ENCODE data around the gene RNASET2.
"Not testable (repeated sequence)": the region's sequence is repeated elsewhere in the genome, so short reads cannot be mapped to it uniquely, and the experiment has no call there.

The RNASET2 gene

GRCh38 chr6:166954118-166954713 is 2.1 kb downstream of the RNASET2 start:
- no peak overlapping the region for H3K9ac ChIP-seq (ENCODE audit: low read depth, low read length)
- H3K27me3 ChIP-seq (ENCODE audit: control insufficient read depth, insufficient read depth, low read length), result peaks cover 9% of the 10 kb centered on the region
- no peak overlapping the region for H3K4me3 ChIP-seq (ENCODE audit: low read depth, low read length)
- peaks cover 5% of the 10 kb centered on the region; the same call in 1 of the 2 replicates for H3K9me3 ChIP-seq (ENCODE audit: control insufficient read depth, insufficient read depth, low read length)
- peaks cover 21% of the 10 kb centered on the region for H3K4me1 ChIP-seq (ENCODE audit: control insufficient read depth, insufficient read depth, low read length)
- H3K27ac ChIP-seq (ENCODE audit: low read depth, low read length), result no peak overlapping the region
- 0 out of 2 replicates have a peak, but pooled peaks cover 7% of the 10 kb centered on the region for H3K36me3 ChIP-seq (ENCODE audit: control insufficient read depth, insufficient read depth, low read length)

GRCh38 chr6:166952567-166953486 is 3.5 kb downstream of the RNASET2 start:
- Histone ChIP-seq H3K4me1 (ENCODE audit: control insufficient read depth, insufficient read depth, low read length) (peaks cover 19% of the 10 kb centered on the region), H3K9me3 (ENCODE audit: control insufficient read depth, insufficient read depth, low read length) (peaks cover 5% of the 10 kb centered on the region; the same call in 1 of the 2 replicates), H3K36me3 (ENCODE audit: control insufficient read depth, insufficient read depth, low read length) (peaks cover 8% of the 10 kb centered on the region; the same call in 1 of the 2 replicates), H3K27ac (ENCODE audit: low read depth, low read length) (no peak overlapping the region), H3K9ac (ENCODE audit: low read depth, low read length) (no peak overlapping the region), H3K4me3 (ENCODE audit: low read depth, low read length) (no peak overlapping the region), H3K27me3 (ENCODE audit: control insufficient read depth, insufficient read depth, low read length) (peaks cover 9% of the 10 kb centered on the region)

- Histone ChIP-seq H3K4me1 (ENCODE audit: control insufficient read depth, insufficient read depth, low read length) (peaks cover 12% of the 10 kb centered on the region; the same call in 1 of the 2 replicates), H3K27ac (ENCODE audit: low read depth, low read length) (no peak overlapping the region), H3K4me3 (ENCODE audit: low read depth, low read length) (no peak overlapping the region), H3K9me3 (ENCODE audit: control insufficient read depth, insufficient read depth, low read length) (peaks cover 5% of the 10 kb centered on the region; the same call in 1 of the 2 replicates), H3K27me3 (ENCODE audit: control insufficient read depth, insufficient read depth, low read length) (peaks cover 9% of the 10 kb centered on the region), H3K36me3 (ENCODE audit: control insufficient read depth, insufficient read depth, low read length) (peaks cover 14% of the 10 kb centered on the region; the same call in 1 of the 2 replicates), H3K9ac (ENCODE audit: low read depth, low read length) (no peak overlapping the region)
Measured at GRCh38 chr6:166952121-166952520, 4.2 kb downstream of the RNASET2 start.

- no peak overlapping the region for H3K4me3 ChIP-seq (ENCODE audit: low read depth, low read length)
- no peak overlapping the region for H3K27ac ChIP-seq (ENCODE audit: low read depth, low read length)
- no peak overlapping the region for H3K9ac ChIP-seq (ENCODE audit: low read depth, low read length)
Measured at GRCh38 chr6:166951670-166952060, 4.7 kb downstream of the RNASET2 start.

GRCh38 chr6:166950892-166951669 is 5.3 kb downstream of the RNASET2 start:
- not testable (repeated sequence) for H3K27ac ChIP-seq (ENCODE audit: low read depth, low read length); H3K4me3 ChIP-seq (ENCODE audit: low read depth, low read length); H3K27me3 ChIP-seq (ENCODE audit: control insufficient read depth, insufficient read depth, low read length); H3K9ac ChIP-seq (ENCODE audit: low read depth, low read length); H3K9me3 ChIP-seq (ENCODE audit: control insufficient read depth, insufficient read depth, low read length)
- Histone ChIP-seq H3K4me1 (ENCODE audit: control insufficient read depth, insufficient read depth, low read length) (peaks cover 12% of the 10 kb centered on the region; the same call in 1 of the 2 replicates), H3K36me3 (ENCODE audit: control insufficient read depth, insufficient read depth, low read length) (peaks cover 22% of the 10 kb centered on the region)

More at GRCh38 chr6:166951670-166952060, 4.7 kb downstream of the RNASET2 start:
- peaks cover 9% of the 10 kb centered on the region for H3K27me3 ChIP-seq (ENCODE audit: control insufficient read depth, insufficient read depth, low read length)
- H3K9me3 ChIP-seq (ENCODE audit: control insufficient read depth, insufficient read depth, low read length), result peaks cover 5% of the 10 kb centered on the region; the same call in 1 of the 2 replicates
- H3K36me3 ChIP-seq (ENCODE audit: control insufficient read depth, insufficient read depth, low read length), result peaks cover 18% of the 10 kb centered on the region; the same call in 1 of the 2 replicates
- H3K4me1 ChIP-seq (ENCODE audit: control insufficient read depth, insufficient read depth, low read length), result peaks cover 12% of the 10 kb centered on the region; the same call in 1 of the 2 replicates

- peaks cover 25% of the 10 kb centered on the region for H3K36me3 ChIP-seq (ENCODE audit: control insufficient read depth, insufficient read depth, low read length)
- peaks cover 5% of the 10 kb centered on the region; the same call in 1 of the 2 replicates for H3K9me3 ChIP-seq (ENCODE audit: control insufficient read depth, insufficient read depth, low read length)
Measured at GRCh38 chr6:166950443-166950821, 5.9 kb downstream of the RNASET2 start.

GRCh38 chr6:166949528-166950442 is 6.6 kb downstream of the RNASET2 start:
- H3K27ac ChIP-seq (ENCODE audit: low read depth, low read length), result peak overlapping the region; percentile 14
- no peaks in the 10 kb centered on the region for H3K27me3 ChIP-seq (ENCODE audit: control insufficient read depth, insufficient read depth, low read length)
- no peak overlapping the region for H3K4me3 ChIP-seq (ENCODE audit: low read depth, low read length)
- H3K9me3 ChIP-seq (ENCODE audit: control insufficient read depth, insufficient read depth, low read length), result peaks cover 5% of the 10 kb centered on the region; the same call in 1 of the 2 replicates
- peaks cover 25% of the 10 kb centered on the region for H3K36me3 ChIP-seq (ENCODE audit: control insufficient read depth, insufficient read depth, low read length)
- H3K4me1 ChIP-seq (ENCODE audit: control insufficient read depth, insufficient read depth, low read length), result peaks cover 12% of the 10 kb centered on the region; the same call in 1 of the 2 replicates
- no peak overlapping the region for H3K9ac ChIP-seq (ENCODE audit: low read depth, low read length)

More at GRCh38 chr6:166950443-166950821, 5.9 kb downstream of the RNASET2 start:
- Histone ChIP-seq H3K27ac (ENCODE audit: low read depth, low read length) (peak overlapping the region; percentile 14), H3K4me1 (ENCODE audit: control insufficient read depth, insufficient read depth, low read length) (peaks cover 12% of the 10 kb centered on the region; the same call in 1 of the 2 replicates), H3K4me3 (ENCODE audit: low read depth, low read length) (no peak overlapping the region), H3K27me3 (ENCODE audit: control insufficient read depth, insufficient read depth, low read length) (peaks cover 5% of the 10 kb centered on the region), H3K9ac (ENCODE audit: low read depth, low read length) (no peak overlapping the region)

GRCh38 chr6:166948724-166949123 is 7.6 kb downstream of the RNASET2 start:
- H3K27ac ChIP-seq (ENCODE audit: low read depth, low read length); H3K27me3 ChIP-seq (ENCODE audit: control insufficient read depth, insufficient read depth, low read length); H3K9ac ChIP-seq (ENCODE audit: low read depth, low read length); H3K4me3 ChIP-seq (ENCODE audit: low read depth, low read length); H3K9me3 ChIP-seq (ENCODE audit: control insufficient read depth, insufficient read depth, low read length): not testable (repeated sequence)
- Histone ChIP-seq H3K4me1 (ENCODE audit: control insufficient read depth, insufficient read depth, low read length) (peaks cover 12% of the 10 kb centered on the region; the same call in 1 of the 2 replicates), H3K36me3 (ENCODE audit: control insufficient read depth, insufficient read depth, low read length) (peaks cover 25% of the 10 kb centered on the region)

- Histone ChIP-seq H3K9me3 (ENCODE audit: control insufficient read depth, insufficient read depth, low read length) (peaks cover 5% of the 10 kb centered on the region; the same call in 1 of the 2 replicates), H3K4me3 (ENCODE audit: low read depth, low read length) (no peak overlapping the region), H3K4me1 (ENCODE audit: control insufficient read depth, insufficient read depth, low read length) (peaks cover 12% of the 10 kb centered on the region; the same call in 1 of the 2 replicates), H3K27ac (ENCODE audit: low read depth, low read length) (no peak overlapping the region), H3K27me3 (ENCODE audit: control insufficient read depth, insufficient read depth, low read length) (no peaks in the 10 kb centered on the region), H3K9ac (ENCODE audit: low read depth, low read length) (no peak overlapping the region), H3K36me3 (ENCODE audit: control insufficient read depth, insufficient read depth, low read length) (peaks cover 25% of the 10 kb centered on the region)
Measured at GRCh38 chr6:166947251-166947650, 9.1 kb downstream of the RNASET2 start.

All from HUES48 (cell line).